ENCODE results near the gene METTL22. TPM values are rescaled to one million over a fixed set of nuclear protein-coding genes. Genes with fewer than 3 reads are reported as not detected.

Gene METTL22
- polyA plus RNA-seq, 1 donor from 2014 or later = 51.3 TPM

DNA sequence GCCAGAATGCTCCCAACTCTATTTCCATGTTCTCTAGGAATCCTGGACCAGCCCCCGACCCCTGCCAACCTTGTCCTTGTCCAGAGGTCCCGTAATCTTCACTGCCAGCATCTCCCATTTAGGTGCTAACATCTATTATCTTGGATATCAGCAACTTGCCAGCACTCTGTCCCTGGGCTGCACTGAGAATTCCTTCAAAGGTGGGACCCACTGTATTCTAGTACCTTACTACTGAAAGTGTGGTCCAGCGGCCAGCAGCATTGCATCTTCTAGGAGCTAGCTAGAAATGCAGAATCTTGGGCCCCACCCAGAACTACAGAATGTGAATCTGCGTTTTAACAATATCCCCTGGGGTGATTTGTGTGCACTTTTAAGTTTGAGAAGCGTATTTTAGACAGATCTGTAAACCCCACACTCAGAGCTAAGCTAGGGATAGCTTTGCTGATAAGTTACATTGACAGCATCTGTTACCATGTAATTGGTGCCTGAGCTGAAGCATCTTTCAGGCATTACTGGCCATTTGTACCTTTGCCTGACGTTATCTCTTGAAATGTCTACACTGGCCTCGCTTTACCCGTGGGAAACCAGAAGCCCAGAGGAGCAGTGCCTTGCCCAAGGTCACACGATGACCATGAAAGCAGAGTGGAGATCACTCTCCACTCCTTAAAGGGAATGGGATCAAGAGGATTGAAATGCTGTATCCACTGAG is 61.2 kb downstream of the METTL22 start:
- no peaks in the 10 kb centered on the region for H3K9me3 ChIP-seq (ENCODE audit: low read length)
- no peak overlapping the region for H2AFZ ChIP-seq (ENCODE audit: low read depth, low read length)
- H3K4me3 ChIP-seq (ENCODE audit: low read length) = no peak overlapping the region
- no peaks in the 10 kb centered on the region for H3F3A ChIP-seq (ENCODE audit: insufficient read depth, low read length, poor library complexity, severe bottlenecking)
- no peaks in the 10 kb centered on the region for H3K79me2 ChIP-seq (replicated peaks; ENCODE audit: insufficient read depth, low read length)
- H3K4me2 ChIP-seq (ENCODE audit: low read length) = no peak overlapping the region
- TF ChIP-seq, protein P1, sequence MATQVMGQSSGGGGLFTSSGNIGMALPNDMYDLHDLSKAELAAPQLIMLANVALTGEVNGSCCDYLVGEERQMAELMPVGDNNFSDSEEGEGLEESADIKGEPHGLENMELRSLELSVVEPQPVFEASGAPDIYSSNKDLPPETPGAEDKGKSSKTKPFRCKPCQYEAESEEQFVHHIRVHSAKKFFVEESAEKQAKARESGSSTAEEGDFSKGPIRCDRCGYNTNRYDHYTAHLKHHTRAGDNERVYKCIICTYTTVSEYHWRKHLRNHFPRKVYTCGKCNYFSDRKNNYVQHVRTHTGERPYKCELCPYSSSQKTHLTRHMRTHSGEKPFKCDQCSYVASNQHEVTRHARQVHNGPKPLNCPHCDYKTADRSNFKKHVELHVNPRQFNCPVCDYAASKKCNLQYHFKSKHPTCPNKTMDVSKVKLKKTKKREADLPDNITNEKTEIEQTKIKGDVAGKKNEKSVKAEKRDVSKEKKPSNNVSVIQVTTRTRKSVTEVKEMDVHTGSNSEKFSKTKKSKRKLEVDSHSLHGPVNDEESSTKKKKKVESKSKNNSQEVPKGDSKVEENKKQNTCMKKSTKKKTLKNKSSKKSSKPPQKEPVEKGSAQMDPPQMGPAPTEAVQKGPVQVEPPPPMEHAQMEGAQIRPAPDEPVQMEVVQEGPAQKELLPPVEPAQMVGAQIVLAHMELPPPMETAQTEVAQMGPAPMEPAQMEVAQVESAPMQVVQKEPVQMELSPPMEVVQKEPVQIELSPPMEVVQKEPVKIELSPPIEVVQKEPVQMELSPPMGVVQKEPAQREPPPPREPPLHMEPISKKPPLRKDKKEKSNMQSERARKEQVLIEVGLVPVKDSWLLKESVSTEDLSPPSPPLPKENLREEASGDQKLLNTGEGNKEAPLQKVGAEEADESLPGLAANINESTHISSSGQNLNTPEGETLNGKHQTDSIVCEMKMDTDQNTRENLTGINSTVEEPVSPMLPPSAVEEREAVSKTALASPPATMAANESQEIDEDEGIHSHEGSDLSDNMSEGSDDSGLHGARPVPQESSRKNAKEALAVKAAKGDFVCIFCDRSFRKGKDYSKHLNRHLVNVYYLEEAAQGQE (IDR thresholded peaks at IDR 0.05; ENCODE audit: borderline replicate concordance) = no peak
- TF ChIP-seq SMC3 (conservative IDR thresholded peaks at IDR 0.05; ENCODE audit: poor library complexity) = no peak
- no peak for TF ChIP-seq POLR2AphosphoS5 (IDR thresholded peaks at IDR 0.05)
- no peak for TF ChIP-seq RAD21 (conservative IDR thresholded peaks at IDR 0.05)
- TF ChIP-seq, protein P2, sequence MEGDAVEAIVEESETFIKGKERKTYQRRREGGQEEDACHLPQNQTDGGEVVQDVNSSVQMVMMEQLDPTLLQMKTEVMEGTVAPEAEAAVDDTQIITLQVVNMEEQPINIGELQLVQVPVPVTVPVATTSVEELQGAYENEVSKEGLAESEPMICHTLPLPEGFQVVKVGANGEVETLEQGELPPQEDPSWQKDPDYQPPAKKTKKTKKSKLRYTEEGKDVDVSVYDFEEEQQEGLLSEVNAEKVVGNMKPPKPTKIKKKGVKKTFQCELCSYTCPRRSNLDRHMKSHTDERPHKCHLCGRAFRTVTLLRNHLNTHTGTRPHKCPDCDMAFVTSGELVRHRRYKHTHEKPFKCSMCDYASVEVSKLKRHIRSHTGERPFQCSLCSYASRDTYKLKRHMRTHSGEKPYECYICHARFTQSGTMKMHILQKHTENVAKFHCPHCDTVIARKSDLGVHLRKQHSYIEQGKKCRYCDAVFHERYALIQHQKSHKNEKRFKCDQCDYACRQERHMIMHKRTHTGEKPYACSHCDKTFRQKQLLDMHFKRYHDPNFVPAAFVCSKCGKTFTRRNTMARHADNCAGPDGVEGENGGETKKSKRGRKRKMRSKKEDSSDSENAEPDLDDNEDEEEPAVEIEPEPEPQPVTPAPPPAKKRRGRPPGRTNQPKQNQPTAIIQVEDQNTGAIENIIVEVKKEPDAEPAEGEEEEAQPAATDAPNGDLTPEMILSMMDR (IDR thresholded peaks at IDR 0.05; ENCODE audit: poor library complexity, severe bottlenecking) = no peak
- no peak for TF ChIP-seq MXI1 (conservative IDR thresholded peaks at IDR 0.05; ENCODE audit: poor library complexity, severe bottlenecking)
- TF ChIP-seq EZH2 (IDR thresholded peaks at IDR 0.05; ENCODE audit: borderline replicate concordance, insufficient read depth, low read length, poor library complexity, severe bottlenecking) = no peak
- TF ChIP-seq EP300 (conservative IDR thresholded peaks at IDR 0.05; ENCODE audit: poor library complexity, severe bottlenecking) = no peak
- TF ChIP-seq TAF1 (IDR thresholded peaks at IDR 0.05; ENCODE audit: low read depth) = no peak
- H3K9ac ChIP-seq (ENCODE audit: low read length) = no peak overlapping the region
- no peaks in the 10 kb centered on the region for H3K27me3 ChIP-seq (ENCODE audit: insufficient read depth, low read depth, low read length)
- H4K20me1 ChIP-seq (ENCODE audit: insufficient read depth) = no peaks in the 10 kb centered on the region
- H3K36me3 ChIP-seq (ENCODE audit: insufficient read depth, low read length) = no peaks in the 10 kb centered on the region
- H3K27ac ChIP-seq (ENCODE audit: low read length) = no peak overlapping the region
- no peaks in the 10 kb centered on the region for H3K9me2 ChIP-seq (ENCODE audit: insufficient read depth, low read length)

DNA sequence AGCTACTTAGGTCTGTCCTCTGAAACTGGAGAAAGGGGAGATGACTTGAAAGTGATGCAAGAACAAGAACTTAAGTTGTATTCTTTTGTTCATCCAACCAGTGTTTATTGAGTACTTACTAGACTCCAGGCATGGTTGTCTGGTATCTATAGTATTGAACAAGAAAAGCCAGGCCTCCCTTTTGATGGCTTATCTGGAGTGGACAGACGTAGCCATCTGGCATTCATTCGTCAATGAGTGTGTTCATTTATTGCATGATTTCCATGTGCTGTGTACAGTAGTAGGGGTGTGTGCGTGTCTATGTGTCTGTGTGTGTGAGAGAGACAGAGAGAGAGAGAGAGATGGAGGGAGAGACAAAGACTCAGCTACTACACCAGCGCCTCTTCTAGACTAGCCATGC is 62.1 kb downstream of the METTL22 start:
- Histone ChIP-seq H3K4me3 (ENCODE audit: low read length) (no peak overlapping the region), H3K4me2 (ENCODE audit: low read length) (no peak overlapping the region), H2AFZ (ENCODE audit: low read depth, low read length) (no peak overlapping the region), H3K27me3 (ENCODE audit: insufficient read depth, low read depth, low read length) (no peaks in the 10 kb centered on the region), H4K20me1 (ENCODE audit: insufficient read depth) (no peaks in the 10 kb centered on the region), H3K27ac (ENCODE audit: low read length) (no peak overlapping the region), H3K79me2 (replicated peaks; ENCODE audit: insufficient read depth, low read length) (no peaks in the 10 kb centered on the region), H3K36me3 (ENCODE audit: insufficient read depth, low read length) (no peaks in the 10 kb centered on the region), H3K9me2 (ENCODE audit: insufficient read depth, low read length) (no peaks in the 10 kb centered on the region), H3F3A (ENCODE audit: insufficient read depth, low read length, poor library complexity, severe bottlenecking) (no peaks in the 10 kb centered on the region), H3K9me3 (ENCODE audit: low read length) (no peaks in the 10 kb centered on the region), H3K9ac (ENCODE audit: low read length) (no peak overlapping the region)
- TF ChIP-seq POLR2AphosphoS5 (IDR thresholded peaks at IDR 0.05) (no peak), EP300 (conservative IDR thresholded peaks at IDR 0.05; ENCODE audit: poor library complexity, severe bottlenecking) (no peak), TAF1 (IDR thresholded peaks at IDR 0.05; ENCODE audit: low read depth) (no peak), MXI1 (conservative IDR thresholded peaks at IDR 0.05; ENCODE audit: poor library complexity, severe bottlenecking) (no peak), EZH2 (IDR thresholded peaks at IDR 0.05; ENCODE audit: borderline replicate concordance, insufficient read depth, low read length, poor library complexity, severe bottlenecking) (no peak), SMC3 (conservative IDR thresholded peaks at IDR 0.05; ENCODE audit: poor library complexity) (no peak), RAD21 (conservative IDR thresholded peaks at IDR 0.05) (no peak)
- TF ChIP-seq, protein P1 (IDR thresholded peaks at IDR 0.05; ENCODE audit: borderline replicate concordance) = no peak
- TF ChIP-seq, protein P2 (IDR thresholded peaks at IDR 0.05; ENCODE audit: poor library complexity, severe bottlenecking) = no peak
